Neural cell (in vitro differentiated cells): ENCODE results near the gene STRA6. TPM values are rescaled to one million over a fixed set of nuclear protein-coding genes. Genes with fewer than 3 reads are reported as not detected.

Experiments
- H2AFZ ChIP-seq: fragments of 200-600, 300-800 bp; sonication (generic), shearing (Covaris generic); 2 replicates; pipeline ENCODE4 v1.6.0; 2014; ENCODE audit warnings: low read depth, mild to moderate bottlenecking, antibody characterized with exemption, low read length, moderate library complexity
- H3F3A ChIP-seq: fragments of 200-600 bp; shearing (Covaris generic); 2 replicates; pipeline ENCODE4 v1.6.1; 2016; ENCODE audit warnings: mild to moderate bottlenecking, moderate library complexity, mixed read lengths, antibody characterized with exemption, low read length; ENCODE audit not compliant: insufficient read depth, poor library complexity, severe bottlenecking
- H3K27ac ChIP-seq: fragments of 200-600, 300-800 bp; sonication (generic), shearing (Covaris generic); 2 replicates; pipeline ENCODE4 v1.5.1; 2014; ENCODE audit warnings: mild to moderate bottlenecking, low read length, moderate library complexity
- H3K27me3 ChIP-seq: fragments of 300-800, 200-600 bp; sonication (generic), shearing (Covaris generic); 2 replicates; pipeline ENCODE4 v1.6.0; 2014; ENCODE audit warnings: mild to moderate bottlenecking, low read depth, low read length, moderate library complexity; ENCODE audit not compliant: insufficient read depth
- H3K36me3 ChIP-seq: fragments of 300-800, 200-600 bp; sonication (generic), shearing (Covaris generic); 2 replicates; pipeline ENCODE4 v1.5.1; 2014; ENCODE audit warnings: mild to moderate bottlenecking, antibody characterized with exemption, low read length, moderate library complexity; ENCODE audit not compliant: insufficient read depth
- H3K4me2 ChIP-seq: fragments of 300-800, 200-600 bp; sonication (generic), shearing (Covaris generic); 2 replicates; pipeline ENCODE4 v1.6.0; 2014; ENCODE audit warnings: mild to moderate bottlenecking, low read length
- H3K4me3 ChIP-seq: fragments of 300-800, 200-600 bp; sonication (generic), shearing (Covaris generic); 2 replicates; pipeline ENCODE4 v1.5.1; 2014; ENCODE audit warnings: mild to moderate bottlenecking, low read length, moderate library complexity
- H3K79me2 ChIP-seq: fragments of 200-600 bp; shearing (Covaris generic); replicated peaks from 2 replicates; pipeline ENCODE4 v1.6.0; 2014; ENCODE audit warnings: mild to moderate bottlenecking, low read length, moderate library complexity; ENCODE audit not compliant: insufficient read depth
- H3K9ac ChIP-seq: fragments of 300-800, 200-600 bp; sonication (generic), shearing (Covaris generic); 2 replicates; pipeline ENCODE4 v1.6.1; 2016; ENCODE audit warnings: mild to moderate bottlenecking, low read length, mixed read lengths
- H3K9me2 ChIP-seq: fragments of 200-600 bp; shearing (Covaris generic); 2 replicates; pipeline ENCODE4 v1.6.1; 2016; ENCODE audit warnings: mild to moderate bottlenecking, low read length, mixed read lengths; ENCODE audit not compliant: insufficient read depth
- H3K9me3 ChIP-seq: fragments of 200-600, 300-800 bp; sonication (generic), shearing (Covaris generic); 2 replicates; pipeline ENCODE4 v1.6.1; 2016; ENCODE audit warnings: mild to moderate bottlenecking, mixed run types, low read length, moderate library complexity, mixed read lengths
- H4K20me1 ChIP-seq: fragments of 200-600 bp; shearing (Covaris generic); 2 replicates; pipeline ENCODE4 v1.6.1; 2016; ENCODE audit warnings: mild to moderate bottlenecking, mixed run types; ENCODE audit not compliant: insufficient read depth
- CTCF ChIP-seq: fragments of 450-650 bp; IDR thresholded peaks from 2 replicates; pipeline ENCODE4 v1.5.1; 2014; ENCODE audit warnings: antibody characterized with exemption, mild to moderate bottlenecking, moderate library complexity; ENCODE audit not compliant: poor library complexity, severe bottlenecking
- EP300 ChIP-seq: fragments of 450-650 bp; conservative IDR thresholded peaks from 2 replicates; pipeline ENCODE4 v1.6.1; 2014; ENCODE audit warnings: antibody characterized with exemption, mild to moderate bottlenecking, moderate library complexity; ENCODE audit not compliant: poor library complexity, severe bottlenecking
- EZH2 ChIP-seq: fragments of 200-600, 300-800 bp; shearing (Covaris generic), sonication (generic); IDR thresholded peaks from 2 replicates; pipeline ENCODE4 v1.6.1; 2014; ENCODE audit warnings: antibody characterized with exemption, low read length, borderline replicate concordance, mild to moderate bottlenecking; ENCODE audit not compliant: insufficient read depth, poor library complexity, severe bottlenecking
- MXI1 ChIP-seq: fragments of 450-650 bp; conservative IDR thresholded peaks from 2 replicates; pipeline ENCODE4 v1.6.1; 2014; ENCODE audit warnings: antibody characterized with exemption, mild to moderate bottlenecking; ENCODE audit not compliant: poor library complexity, severe bottlenecking
- POLR2AphosphoS5 ChIP-seq: IDR thresholded peaks from 2 replicates; pipeline ENCODE4 v1.6.1; 2012
- RAD21 ChIP-seq: fragments of 450-650 bp; conservative IDR thresholded peaks from 2 replicates; pipeline ENCODE4 v1.6.1; 2014; ENCODE audit warnings: antibody characterized with exemption, mild to moderate bottlenecking, moderate library complexity
- SMC3 ChIP-seq: fragments of 450-650 bp; conservative IDR thresholded peaks from 2 replicates; pipeline ENCODE4 v1.6.1; 2014; ENCODE audit warnings: antibody characterized with exemption, mild to moderate bottlenecking, moderate library complexity; ENCODE audit not compliant: poor library complexity
- TAF1 ChIP-seq: IDR thresholded peaks from 2 replicates; pipeline ENCODE4 v1.6.1; 2012; ENCODE audit warnings: low read depth
- polyA minus RNA-seq: library from RNA; depleted of rRNA, polyadenylated mRNA; stranded (reverse); fragments of >200 nt; gene quantifications from 2 replicates; pipeline ENCODE4 v1.2.3, GENCODE V29; 2014
- polyA plus RNA-seq: library from polyadenylated mRNA; depleted of rRNA; stranded (reverse); fragments of >200 nt; gene quantifications from 2 replicates; pipeline ENCODE4 v1.2.3, GENCODE V29; 2014
- TF ChIP-seq, protein P1 (sequence below): IDR thresholded peaks from 2 replicates; pipeline ENCODE4 v1.6.1; 2012; ENCODE audit warnings: borderline replicate concordance

STRA6 gene, protein sequence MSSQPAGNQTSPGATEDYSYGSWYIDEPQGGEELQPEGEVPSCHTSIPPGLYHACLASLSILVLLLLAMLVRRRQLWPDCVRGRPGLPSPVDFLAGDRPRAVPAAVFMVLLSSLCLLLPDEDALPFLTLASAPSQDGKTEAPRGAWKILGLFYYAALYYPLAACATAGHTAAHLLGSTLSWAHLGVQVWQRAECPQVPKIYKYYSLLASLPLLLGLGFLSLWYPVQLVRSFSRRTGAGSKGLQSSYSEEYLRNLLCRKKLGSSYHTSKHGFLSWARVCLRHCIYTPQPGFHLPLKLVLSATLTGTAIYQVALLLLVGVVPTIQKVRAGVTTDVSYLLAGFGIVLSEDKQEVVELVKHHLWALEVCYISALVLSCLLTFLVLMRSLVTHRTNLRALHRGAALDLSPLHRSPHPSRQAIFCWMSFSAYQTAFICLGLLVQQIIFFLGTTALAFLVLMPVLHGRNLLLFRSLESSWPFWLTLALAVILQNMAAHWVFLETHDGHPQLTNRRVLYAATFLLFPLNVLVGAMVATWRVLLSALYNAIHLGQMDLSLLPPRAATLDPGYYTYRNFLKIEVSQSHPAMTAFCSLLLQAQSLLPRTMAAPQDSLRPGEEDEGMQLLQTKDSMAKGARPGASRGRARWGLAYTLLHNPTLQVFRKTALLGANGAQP
- polyA plus RNA-seq: 4.4 and 11.9 TPM in 2 replicates
- polyA minus RNA-seq: 8.5 and 9.6 TPM in 2 replicates

DNA sequence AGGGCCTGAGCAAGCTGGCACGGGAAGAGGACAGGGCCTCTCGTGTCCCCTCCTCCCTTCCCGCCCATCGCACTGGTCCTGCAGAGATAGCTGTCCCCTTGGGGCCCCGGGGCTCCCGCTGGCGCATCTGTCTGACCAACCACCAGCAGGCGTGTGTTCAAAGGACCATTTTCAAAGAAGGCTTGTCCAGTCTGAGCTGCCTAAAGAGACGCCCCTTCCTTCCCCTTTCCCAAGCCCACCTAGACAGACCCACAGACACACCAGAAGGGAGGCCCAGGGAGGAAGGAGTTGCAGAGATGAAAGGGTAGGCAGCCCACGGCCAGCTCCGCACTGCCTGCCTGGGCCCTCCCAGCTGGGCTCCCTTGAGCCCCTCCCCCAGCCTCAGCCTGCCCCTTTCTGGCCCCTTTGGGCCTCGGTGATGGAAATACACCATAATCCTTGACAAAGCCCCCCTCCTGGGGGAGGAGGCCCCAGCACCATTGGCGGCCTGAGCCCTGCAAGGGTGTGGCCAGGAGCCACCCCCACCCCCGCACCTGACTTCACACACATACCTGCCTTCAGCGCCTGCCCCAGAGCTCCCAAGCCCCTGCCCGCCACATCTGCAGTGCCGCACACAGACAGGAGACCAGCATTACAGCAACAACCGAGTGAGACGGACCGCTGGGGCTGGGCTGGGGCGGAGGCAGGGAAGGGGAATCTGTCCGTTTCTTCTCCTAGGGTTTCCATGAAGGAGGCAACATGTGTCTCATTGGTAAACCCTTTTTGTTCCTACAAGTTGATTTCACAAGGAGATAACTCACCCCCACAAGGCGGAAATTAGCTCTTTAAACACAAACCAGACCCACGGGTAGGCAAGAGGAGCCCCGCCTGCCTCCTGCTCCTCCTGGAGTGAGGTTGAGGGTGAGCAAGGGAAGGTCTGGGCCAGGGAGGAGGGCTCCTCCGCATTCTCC, at the start of gene STRA6:
Gene STRA6 (minus strand): TSS at position 336 of the 950 bp plus-strand sequence. CDS start 520 bp downstream, outside the sequence.
- peak; percentile 52 for TF ChIP-seq CTCF
- TF ChIP-seq RAD21: peak; percentile 33
- no peak for TF ChIP-seq TAF1
- TF ChIP-seq MXI1: no peak
- Histone ChIP-seq H2AFZ (no peak within 1 kb of the TSS), H3F3A (no peaks in the 10 kb centered on the region), H3K27ac (peak within 1 kb of the TSS; percentile 26), H3K9me2 (no peaks in the 10 kb centered on the region), H3K9ac (peak within 1 kb of the TSS; percentile 42), H4K20me1 (no peaks in the 10 kb centered on the region), H3K9me3 (no peaks in the 10 kb centered on the region), H3K4me3 (peak within 1 kb of the TSS; percentile 27), H3K4me2 (no peak within 1 kb of the TSS), H3K36me3 (no peaks in the 10 kb centered on the region), H3K79me2 (no peaks in the 10 kb centered on the region), H3K27me3 (no peaks in the 10 kb centered on the region)

- no peaks in the 10 kb centered on the region for H3K27me3 ChIP-seq
- no peaks in the 10 kb centered on the region for H3K79me2 ChIP-seq
- H4K20me1 ChIP-seq: no peaks in the 10 kb centered on the region
- TF ChIP-seq CTCF: no peak
- no peak for TF ChIP-seq RAD21
- no peak for TF ChIP-seq EP300
- no peak for TF ChIP-seq POLR2AphosphoS5
- no peak for TF ChIP-seq TAF1
- TF ChIP-seq SMC3: no peak
- TF ChIP-seq, protein P1, sequence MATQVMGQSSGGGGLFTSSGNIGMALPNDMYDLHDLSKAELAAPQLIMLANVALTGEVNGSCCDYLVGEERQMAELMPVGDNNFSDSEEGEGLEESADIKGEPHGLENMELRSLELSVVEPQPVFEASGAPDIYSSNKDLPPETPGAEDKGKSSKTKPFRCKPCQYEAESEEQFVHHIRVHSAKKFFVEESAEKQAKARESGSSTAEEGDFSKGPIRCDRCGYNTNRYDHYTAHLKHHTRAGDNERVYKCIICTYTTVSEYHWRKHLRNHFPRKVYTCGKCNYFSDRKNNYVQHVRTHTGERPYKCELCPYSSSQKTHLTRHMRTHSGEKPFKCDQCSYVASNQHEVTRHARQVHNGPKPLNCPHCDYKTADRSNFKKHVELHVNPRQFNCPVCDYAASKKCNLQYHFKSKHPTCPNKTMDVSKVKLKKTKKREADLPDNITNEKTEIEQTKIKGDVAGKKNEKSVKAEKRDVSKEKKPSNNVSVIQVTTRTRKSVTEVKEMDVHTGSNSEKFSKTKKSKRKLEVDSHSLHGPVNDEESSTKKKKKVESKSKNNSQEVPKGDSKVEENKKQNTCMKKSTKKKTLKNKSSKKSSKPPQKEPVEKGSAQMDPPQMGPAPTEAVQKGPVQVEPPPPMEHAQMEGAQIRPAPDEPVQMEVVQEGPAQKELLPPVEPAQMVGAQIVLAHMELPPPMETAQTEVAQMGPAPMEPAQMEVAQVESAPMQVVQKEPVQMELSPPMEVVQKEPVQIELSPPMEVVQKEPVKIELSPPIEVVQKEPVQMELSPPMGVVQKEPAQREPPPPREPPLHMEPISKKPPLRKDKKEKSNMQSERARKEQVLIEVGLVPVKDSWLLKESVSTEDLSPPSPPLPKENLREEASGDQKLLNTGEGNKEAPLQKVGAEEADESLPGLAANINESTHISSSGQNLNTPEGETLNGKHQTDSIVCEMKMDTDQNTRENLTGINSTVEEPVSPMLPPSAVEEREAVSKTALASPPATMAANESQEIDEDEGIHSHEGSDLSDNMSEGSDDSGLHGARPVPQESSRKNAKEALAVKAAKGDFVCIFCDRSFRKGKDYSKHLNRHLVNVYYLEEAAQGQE: no peak
- no peak for TF ChIP-seq MXI1
- no peak for TF ChIP-seq EZH2
- no peak overlapping the region for H3K4me2 ChIP-seq
- no peaks in the 10 kb centered on the region for H3K9me2 ChIP-seq
- H3K27ac ChIP-seq: no peak overlapping the region
- no peaks in the 10 kb centered on the region for H3F3A ChIP-seq
- H3K9ac ChIP-seq: no peak overlapping the region
- H3K4me3 ChIP-seq: no peak overlapping the region
- no peaks in the 10 kb centered on the region for H3K9me3 ChIP-seq
- H2AFZ ChIP-seq: no peak overlapping the region
- no peaks in the 10 kb centered on the region for H3K36me3 ChIP-seq
Observed at GRCh38 chr15:74252291-74252690, 49.7 kb upstream of the STRA6 start.
